ENCODE data around the gene RNF167. TPM values are rescaled to one million over a fixed set of nuclear protein-coding genes. Genes with fewer than 3 reads are reported as not detected.

RNF167 gene
- total and polyA plus RNA-seq, 2 of the 13 experiments (the other 11 are each of a cell fraction or from before 2014, with no cell fraction given): 44.1 to 45.4 TPM

GRCh38 chr17:4947411-4948165, 7.5 kb downstream of the RNF167 start (continued):
- TF ChIP-seq SOX6 (IDR thresholded peaks at IDR 0.05): no peak
- TF ChIP-seq SOX6 (CRISPR knock-in tag; IDR thresholded peaks at IDR 0.05): 0 out of 2 replicates have a peak, but pooled peaks have one; percentile 10
- peak; percentile 32; the same call in 1 of the 2 replicates for TF ChIP-seq ARNT2 (CRISPR knock-in tag; IDR thresholded peaks at IDR 0.05; ENCODE audit: low read depth)
- TF ChIP-seq NRL (CRISPR knock-in tag; IDR thresholded peaks at IDR 0.05; ENCODE audit: borderline replicate concordance): peak; percentile 62; the same call in 1 of the 2 replicates
- TF ChIP-seq TEF (CRISPR knock-in tag; IDR thresholded peaks at IDR 0.05): 0 out of 2 replicates have a peak, but pooled peaks have one; percentile 3
- no peak; the same call in 1 of the 2 replicates for TF ChIP-seq ZNF589 (CRISPR knock-in tag; conservative IDR thresholded peaks at IDR 0.05)
- 0 out of 2 replicates have a peak, but pooled peaks have one; percentile 36 for TF ChIP-seq ZBTB42 (CRISPR knock-in tag; IDR thresholded peaks at IDR 0.05)
- no peak for TF ChIP-seq ZNF3 (CRISPR knock-in tag; IDR thresholded peaks at IDR 0.05)
- TF ChIP-seq FIP1L1 (IDR thresholded peaks at IDR 0.05; ENCODE audit: borderline replicate concordance, insufficient read depth, low read depth, low read length): peak; percentile 19; the same call in 1 of the 2 replicates
- TF ChIP-seq LCORL (IDR thresholded peaks at IDR 0.05): no peak
- TF ChIP-seq LCORL (CRISPR knock-in tag; IDR thresholded peaks at IDR 0.05): peak; percentile 31; the same call in 1 of the 2 replicates
- TF ChIP-seq ZNF430 (CRISPR knock-in tag; IDR thresholded peaks at IDR 0.05): peak; percentile 50
- no peak for TF ChIP-seq ZNF644 (CRISPR knock-in tag; IDR thresholded peaks at IDR 0.05; ENCODE audit: low read depth)
- 0 out of 2 replicates have a peak, but pooled peaks have one; percentile 10 for TF ChIP-seq RAD21 (CRISPR knock-in tag; IDR thresholded peaks at IDR 0.05)
- TF ChIP-seq DMAP1 (CRISPR knock-in tag; IDR thresholded peaks at IDR 0.05): 0 out of 2 replicates have a peak, but pooled peaks have one; percentile 35
- TF ChIP-seq CAMTA2 (CRISPR knock-in tag; IDR thresholded peaks at IDR 0.05; ENCODE audit: borderline replicate concordance): 0 out of 2 replicates have a peak, but pooled peaks have one; percentile 22
- 0 out of 2 replicates have a peak, but pooled peaks have one; percentile 25 for TF ChIP-seq ZNF275 (CRISPR knock-in tag; IDR thresholded peaks at IDR 0.05; ENCODE audit: borderline replicate concordance)
- TF ChIP-seq PBX3 (CRISPR knock-in tag; IDR thresholded peaks at IDR 0.05; ENCODE audit: borderline replicate concordance): 0 out of 2 replicates have a peak, but pooled peaks have one; percentile 60
- TF ChIP-seq CBFB (CRISPR knock-in tag; IDR thresholded peaks at IDR 0.05): 0 out of 2 replicates have a peak, but pooled peaks have one; percentile 7
- TF ChIP-seq AGO1 (IDR thresholded peaks at IDR 0.05; ENCODE audit: low read depth, low read length, poor library complexity, severe bottlenecking): peak; percentile 51
- 0 out of 2 replicates have a peak, but pooled peaks have one; percentile 30 for TF ChIP-seq ZNF280B (CRISPR knock-in tag; IDR thresholded peaks at IDR 0.05; ENCODE audit: borderline replicate concordance)
- TF ChIP-seq TBX3 (IDR thresholded peaks at IDR 0.05; ENCODE audit: borderline replicate concordance): no peak
- no peak for TF ChIP-seq IRX3 (CRISPR knock-in tag; IDR thresholded peaks at IDR 0.05; ENCODE audit: borderline replicate concordance, low read depth)

Data from HepG2 (cell line).